HepG2 (cell line): Measurements from ENCODE around the gene HPS3. TPM values are rescaled to one million over a fixed set of nuclear protein-coding genes. Genes with fewer than 3 reads are reported as not detected.

ENCODE experiments used
- ATF6 ChIP-seq: sonication (generic); formaldehyde crosslinking; conservative IDR thresholded peaks from 2 replicates; pipeline ENCODE4 v1.4.0; 2020; ENCODE audit warnings: missing genetic modification reagents
- BCL6 ChIP-seq: IDR thresholded peaks from 2 replicates; pipeline ENCODE4 v1.6.1; 2016; ENCODE audit warnings: missing genetic modification reagents, missing compliant biosample characterization
- CAMTA2 ChIP-seq: sonication (generic); formaldehyde crosslinking; IDR thresholded peaks from 2 replicates; pipeline ENCODE4 v1.4.0; 2020; ENCODE audit warnings: mild to moderate bottlenecking, missing genetic modification reagents, borderline replicate concordance
- ELF1 ChIP-seq: sonication (generic); formaldehyde crosslinking; IDR thresholded peaks from 2 replicates; pipeline ENCODE4 v1.4.0; 2020; ENCODE audit warnings: missing genetic modification reagents
- ERF ChIP-seq: IDR thresholded peaks from 2 replicates; pipeline ENCODE4 v1.6.1; 2018; ENCODE audit warnings: missing biosample characterization, missing genetic modification reagents
- KDM5B ChIP-seq: sonication (generic); formaldehyde crosslinking; IDR thresholded peaks from 2 replicates; pipeline ENCODE4 v1.4.0; 2020; ENCODE audit warnings: missing genetic modification reagents, mild to moderate bottlenecking, borderline replicate concordance
- KLF6 ChIP-seq: IDR thresholded peaks from 2 replicates; pipeline ENCODE4 v1.8.0; 2016; ENCODE audit warnings: missing biosample characterization, missing genetic modification reagents
- KMT2B ChIP-seq: IDR thresholded peaks from 2 replicates; pipeline ENCODE4 v1.6.1; 2016; ENCODE audit warnings: missing genetic modification reagents, missing compliant biosample characterization
- LBX2 ChIP-seq: sonication (generic); formaldehyde crosslinking; IDR thresholded peaks from 2 replicates; pipeline ENCODE4 v1.5.0; 2020; ENCODE audit warnings: missing genetic modification reagents, mild to moderate bottlenecking, borderline replicate concordance
- LRRFIP1 ChIP-seq: sonication (generic); formaldehyde crosslinking; conservative IDR thresholded peaks from 2 replicates; pipeline ENCODE4 v1.4.0; 2020; ENCODE audit warnings: missing genetic modification reagents
- MED1 ChIP-seq: sonication (generic); formaldehyde crosslinking; IDR thresholded peaks from 2 replicates; pipeline ENCODE4 v1.4.0; 2020; ENCODE audit warnings: missing genetic modification reagents
- MEIS1 ChIP-seq: sonication (generic); formaldehyde crosslinking; IDR thresholded peaks from 2 replicates; pipeline ENCODE4 v1.9.0; 2021; ENCODE audit warnings: mild to moderate bottlenecking, missing genetic modification reagents, moderate library complexity, borderline replicate concordance
- MIER3 ChIP-seq: IDR thresholded peaks from 2 replicates; pipeline ENCODE4 v1.6.1; 2016; ENCODE audit warnings: missing compliant biosample characterization, borderline replicate concordance
- MYC ChIP-seq: sonication (generic); formaldehyde crosslinking; IDR thresholded peaks from 2 replicates; pipeline ENCODE4 v1.9.0; 2021; ENCODE audit warnings: missing genetic modification reagents, borderline replicate concordance
- NKX3-1 ChIP-seq: sonication (generic); formaldehyde crosslinking; IDR thresholded peaks from 2 replicates; pipeline ENCODE4 v1.5.0; 2020; ENCODE audit warnings: missing genetic modification reagents
- PBX2 ChIP-seq: IDR thresholded peaks from 2 replicates; pipeline ENCODE4 v1.6.1; 2016; ENCODE audit warnings: control low read depth
- STAT5B ChIP-seq: sonication (generic); formaldehyde crosslinking; IDR thresholded peaks from 2 replicates; pipeline ENCODE4 v1.4.0; 2020; ENCODE audit warnings: missing genetic modification reagents
- ZEB1 ChIP-seq: IDR thresholded peaks from 2 replicates; pipeline ENCODE4 v1.6.1; 2012; ENCODE audit warnings: mild to moderate bottlenecking, low read depth, inconsistent platforms; ENCODE audit not compliant: insufficient replicate concordance
- ZFP1 ChIP-seq: IDR thresholded peaks from 2 replicates; pipeline ENCODE4 v1.6.1; 2016
- ZNF558 ChIP-seq: sonication (generic); formaldehyde crosslinking; IDR thresholded peaks from 2 replicates; pipeline ENCODE4 v1.9.0; 2022; ENCODE audit warnings: mild to moderate bottlenecking, missing genetic modification reagents, borderline replicate concordance
- ZNF576 ChIP-seq: sonication (generic); formaldehyde crosslinking; IDR thresholded peaks from 2 replicates; pipeline ENCODE4 v1.4.0; 2020; ENCODE audit warnings: mild to moderate bottlenecking, missing genetic modification reagents
- ZNF782 ChIP-seq: sonication (generic); formaldehyde crosslinking; IDR thresholded peaks from 2 replicates; pipeline ENCODE4 v1.4.0; 2020; ENCODE audit warnings: missing genetic modification reagents, mild to moderate bottlenecking, borderline replicate concordance
- ZXDC ChIP-seq: sonication (generic); formaldehyde crosslinking; IDR thresholded peaks from 2 replicates; pipeline ENCODE4 v1.5.0; 2020; ENCODE audit warnings: mild to moderate bottlenecking, missing genetic modification reagents
- polyA plus RNA-seq, 8 experiments: library from polyadenylated mRNA; depleted of rRNA in 3 of 8; stranded (reverse) in 7 of 8; unstranded in 1 of 8; fragments of >200 nt; fragmentation: Illumina TruSeq in 4 of 8; extraction: Trizol in 4 of 8; gene quantifications; 2 replicates each; pipeline versions ENCODE4 v1.2.1 to v1.2.3, GENCODE V29; 2011 to 2016; ENCODE audit warnings: low read depth in 4 of 8, missing spikeins in 1 of 8, mixed read lengths in 1 of 8; ENCODE audit not compliant: insufficient read depth in 1 of 8
- total RNA-seq, 5 experiments: library from RNA; depleted of rRNA; stranded (reverse); fragments of >200 nt; fragmentation: Illumina TruSeq; extraction: Trizol; gene quantifications; 2 replicates each; pipeline ENCODE4 v1.2.3, GENCODE V29; 2016; ENCODE audit warnings: low read depth in 1 of 5

HPS3 gene
- total and polyA plus RNA-seq, 2 of the 13 experiments (the other 11 are each of a cell fraction or from before 2014, with no cell fraction given) = 9.5 to 18.9 TPM

- TF ChIP-seq ZNF576 = no peak
- peak; percentile 42; the same call in 1 of the 2 replicates for TF ChIP-seq MIER3 (CRISPR knock-in tag)
- TF ChIP-seq ZXDC (CRISPR knock-in tag) = no peak
- TF ChIP-seq ZFP1 = peak; percentile 80; the same call in 1 of the 2 replicates
- TF ChIP-seq ELF1 (CRISPR knock-in tag) = 0 out of 2 replicates have a peak, but pooled peaks have one; percentile 7
- no peak for TF ChIP-seq STAT5B
- no peak for TF ChIP-seq ATF6 (CRISPR knock-in tag)
- TF ChIP-seq ZNF558 = no peak
- 0 out of 2 replicates have a peak, but pooled peaks have one; percentile 41 for TF ChIP-seq PBX2 (CRISPR knock-in tag)
- no peak; the same call in 1 of the 2 replicates for TF ChIP-seq ERF (CRISPR knock-in tag)
- TF ChIP-seq LRRFIP1 (CRISPR knock-in tag) = no peak
- peak; percentile 37 for TF ChIP-seq ZEB1
- peak; percentile 98 for TF ChIP-seq MED1 (CRISPR knock-in tag)
- no peak for TF ChIP-seq MYC (CRISPR knock-in tag)
- TF ChIP-seq ZNF782 (CRISPR knock-in tag) = no peak
- no peak; the same call in 1 of the 2 replicates for TF ChIP-seq MEIS1 (CRISPR knock-in tag)
- TF ChIP-seq KMT2B (CRISPR knock-in tag) = peak; percentile 39; the same call in 1 of the 2 replicates
- TF ChIP-seq NKX3-1 (CRISPR knock-in tag) = no peak
- peak; percentile 86 for TF ChIP-seq BCL6 (CRISPR knock-in tag)
- TF ChIP-seq KDM5B = no peak
- TF ChIP-seq LBX2 (CRISPR knock-in tag) = no peak
- TF ChIP-seq KLF6 = peak; percentile 58; the same call in 1 of the 2 replicates
- no peak for TF ChIP-seq CAMTA2 (CRISPR knock-in tag)
Measured at GRCh38 chr3:149214702-149215101, 85.3 kb downstream of the HPS3 start (continued).
